Naive thymus-derived CD4-positive, alpha-beta T cell (primary cell): ENCODE data around the gene EPHB3. TPM values are rescaled to one million over a fixed set of nuclear protein-coding genes. Genes with fewer than 3 reads are reported as not detected.

ENCODE experiments used
- ATAC-seq: fragments of 150-1000 bp; cut with Tn5 transposase; 2 replicates; pipeline ENCODE4 v1.10.0; 2021; ENCODE audit warnings: mild to moderate bottlenecking, moderate library complexity
- CTCF ChIA-PET: fragments of 350-600 bp; sonication (Branson Sonifier 250); formaldehyde crosslinking; loops from one replicate; lab custom pipeline; 2021; ENCODE audit warnings: antibody characterized with exemption; lab: Charles Lee
- POLR2A ChIA-PET: fragments of 350-600 bp; sonication (Branson Sonifier 250); formaldehyde crosslinking; loops from one replicate; lab custom pipeline; 2021; ENCODE audit warnings: antibody characterized with exemption, inconsistent platforms; lab: Charles Lee
- DNase-seq, 9 donors: peaks; one replicate each; pipeline versions ENCODE4 v3.0.0 to v3.0.0-alpha.2; 2020 to 2022; ENCODE audit warnings: mixed read lengths in 1 of 9
- H3K27ac ChIP-seq: one replicate; pipeline ENCODE4 v1.7.0; 2013; ENCODE audit warnings: mild to moderate bottlenecking, low read depth, low read length, moderate library complexity
- H3K27me3 ChIP-seq, 2 donors: one replicate each; pipeline ENCODE4 v1.7.0; 2013; ENCODE audit warnings: low read length in 2 of 2, mild to moderate bottlenecking in 2 of 2, moderate library complexity in 2 of 2; ENCODE audit not compliant: control insufficient read depth in 2 of 2, insufficient read depth in 2 of 2
- H3K36me3 ChIP-seq, 3 experiments: 1 replicate in 2 of 3; 2 replicates in 1 of 3; pipeline ENCODE4 v1.7.0; 2013; ENCODE audit warnings: low read length in 3 of 3, mild to moderate bottlenecking in 3 of 3, moderate library complexity in 1 of 3; ENCODE audit not compliant: insufficient read depth in 3 of 3, control insufficient read depth in 2 of 3
- H3K4me1 ChIP-seq, 2 donors: one replicate each; pipeline ENCODE4 v1.7.0; 2013; ENCODE audit warnings: low read length in 2 of 2, mild to moderate bottlenecking in 2 of 2, moderate library complexity in 1 of 2; ENCODE audit not compliant: control insufficient read depth in 2 of 2, insufficient read depth in 2 of 2
- H3K4me3 ChIP-seq: 2 replicates; pipeline ENCODE4 v1.7.0; 2013; ENCODE audit warnings: mild to moderate bottlenecking, low read length
- H3K9me3 ChIP-seq, 3 experiments: 1 replicate in 2 of 3; 2 replicates in 1 of 3; pipeline ENCODE4 v1.7.0; 2013; ENCODE audit warnings: low read length in 3 of 3; ENCODE audit not compliant: control insufficient read depth in 2 of 3
- H3K27ac Mint-ChIP-seq, 9 donors: one replicate each; pipeline ENCODE4 v1.8.0; 2020 to 2022; ENCODE audit warnings: mixed read lengths in 9 of 9, mild to moderate bottlenecking in 8 of 9, moderate library complexity in 5 of 9, inconsistent platforms in 2 of 9
- H3K27me3 Mint-ChIP-seq, 5 donors: one replicate each; pipeline ENCODE4 v1.8.0; 2021 to 2022; ENCODE audit warnings: mixed read lengths in 5 of 5, mild to moderate bottlenecking in 1 of 5
- H3K36me3 Mint-ChIP-seq, 5 donors: one replicate each; pipeline ENCODE4 v1.8.0; 2020 to 2022; ENCODE audit warnings: mixed read lengths in 5 of 5, mild to moderate bottlenecking in 3 of 5, inconsistent platforms in 1 of 5
- H3K4me1 Mint-ChIP-seq, 7 donors: one replicate each; pipeline ENCODE4 v1.8.0; 2020 to 2022; ENCODE audit warnings: mixed read lengths in 7 of 7, mild to moderate bottlenecking in 3 of 7, inconsistent platforms in 1 of 7
- H3K4me3 Mint-ChIP-seq, 10 donors: one replicate each; pipeline ENCODE4 v1.8.0; 2020 to 2022; ENCODE audit warnings: mild to moderate bottlenecking in 10 of 10, mixed read lengths in 10 of 10, moderate library complexity in 6 of 10, inconsistent platforms in 2 of 10
- H3K9me3 Mint-ChIP-seq, 11 donors: one replicate each; pipeline ENCODE4 v1.8.0; 2020 to 2022; ENCODE audit warnings: mixed read lengths in 11 of 11, mild to moderate bottlenecking in 4 of 11, inconsistent platforms in 1 of 11, moderate library complexity in 1 of 11
- intact Hi-C, 2 donors: fragments of 100-400 bp; cut with micrococcal nuclease; formaldehyde crosslinking; loops; one replicate each; pipeline ENCODE4 v1.15.1; 2023
- polyA plus RNA-seq, 2 donors: library from polyadenylated mRNA; unstranded; fragments of 300-500 nt; fragmentation: Illumina TruSeq; gene quantifications; one replicate each; pipeline ENCODE4 v1.2.3, GENCODE V29; 2021
- total RNA-seq, 6 experiments: library from RNA in 5 of 6; stranded (reverse) in 5 of 6; gene quantifications; 1 replicate in 5 of 6; 2 replicates in 1 of 6; pipeline ENCODE4 v1.2.3 and lab custom pipeline; 2021 to 2026

The EPHB3 gene
- total and polyA plus RNA-seq, 7 experiments from 2014 or later: 0.04 to 0.49 (median 0.32) TPM

DNA sequence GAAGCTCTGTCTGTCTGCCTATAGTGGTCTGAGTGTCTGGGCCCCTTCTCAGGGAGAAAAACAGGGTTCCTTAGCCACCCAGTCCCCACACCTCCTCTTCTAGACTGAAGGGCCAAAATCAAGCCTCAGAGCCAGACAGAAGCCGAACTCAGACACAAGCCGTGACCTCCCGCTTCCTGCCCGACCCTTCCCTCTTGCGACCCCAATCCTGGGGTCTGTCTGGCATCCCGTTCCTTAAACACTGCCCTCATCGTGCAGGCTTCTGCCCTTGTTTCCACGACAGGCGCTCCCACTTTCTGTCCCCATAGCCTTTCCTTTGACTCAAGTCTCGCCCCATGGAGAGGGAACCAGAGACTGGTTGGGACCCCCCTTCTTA is 32.3 kb downstream of the EPHB3 start:
- no peaks in the 10 kb centered on the region for H3K9me3 ChIP-seq
- no peak overlapping the region for H3K27ac ChIP-seq
- Mint-ChIP-seq H3K27ac (no peak overlapping the region), H3K4me1 (no peaks in the 10 kb centered on the region), H3K36me3 (no peaks in the 10 kb centered on the region), H3K9me3 (no peaks in the 10 kb centered on the region), H3K27me3 (peaks cover 0 to 3% (median 0%) of the 10 kb centered on the region in 5 donors), H3K4me3 (no peak overlapping the region)
- H3K4me3 ChIP-seq: no peak overlapping the region
- intact Hi-C loops: no loop called here
- no peaks in the 10 kb centered on the region for H3K36me3 ChIP-seq
- ChIA-PET CTCF (interaction anchor here (0.6 kb wide), 1 partner anchor 115 kb away, joined by 3 read pairs; no protein-coding TSS in a partner anchor), POLR2A (no interaction called here)
- DNase-seq (no peak), ATAC-seq (no peak)
- H3K4me1 ChIP-seq: no peaks in the 10 kb centered on the region
- no peaks in the 10 kb centered on the region for H3K27me3 ChIP-seq

DNA sequence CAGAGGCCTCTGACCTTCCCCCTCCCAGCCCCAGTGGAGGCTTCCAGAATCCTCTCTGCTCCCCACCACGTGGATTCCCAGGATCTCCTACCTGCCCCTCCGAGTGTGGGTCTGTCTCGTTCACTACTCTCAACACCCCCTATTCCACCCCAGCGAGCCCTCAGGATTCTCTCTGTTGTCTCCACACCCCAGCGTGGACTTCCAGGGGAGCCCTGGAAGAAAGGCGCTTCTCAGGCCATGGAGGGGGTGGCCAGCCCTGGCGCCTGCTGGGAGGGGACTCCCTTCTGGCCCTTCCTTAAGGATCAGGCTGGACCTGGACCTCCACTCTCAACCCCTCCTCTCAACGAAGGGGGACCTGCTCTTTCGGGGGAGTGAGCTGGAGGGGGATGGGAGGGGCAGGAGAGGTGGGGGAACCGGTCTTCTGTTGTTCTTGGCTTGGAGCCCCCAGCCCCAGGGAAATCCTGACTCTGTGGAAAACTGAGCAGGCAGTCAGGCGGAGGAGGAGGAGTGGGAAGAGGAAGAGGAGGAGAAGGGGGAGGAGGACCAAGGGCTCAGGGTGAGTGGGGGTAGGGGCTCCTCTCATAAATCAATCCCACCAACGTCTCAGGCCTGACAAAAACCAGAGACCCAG is 32.9 kb downstream of the EPHB3 start:
- Histone ChIP-seq H3K9me3 (no peaks in the 10 kb centered on the region), H3K27me3 (no peaks in the 10 kb centered on the region), H3K36me3 (no peaks in the 10 kb centered on the region), H3K27ac (no peak overlapping the region), H3K4me3 (no peak overlapping the region), H3K4me1 (no peaks in the 10 kb centered on the region)
- no peak overlapping the region for H3K27ac Mint-ChIP-seq
- CTCF ChIA-PET: interaction anchor here (0.6 kb wide), 1 partner anchor 115 kb away, joined by 3 read pairs; no protein-coding TSS in a partner anchor
- H3K27me3 Mint-ChIP-seq: peaks cover 0 to 3% (median 0%) of the 10 kb centered on the region in 5 donors
- no peaks in the 10 kb centered on the region for H3K9me3 Mint-ChIP-seq
- POLR2A ChIA-PET: no interaction called here
- no peaks in the 10 kb centered on the region for H3K36me3 Mint-ChIP-seq
- no peaks in the 10 kb centered on the region for H3K4me1 Mint-ChIP-seq
- intact Hi-C loops: no loop called here
- DNase-seq: no peak
- no peak overlapping the region for H3K4me3 Mint-ChIP-seq
- no peak for ATAC-seq

DNA sequence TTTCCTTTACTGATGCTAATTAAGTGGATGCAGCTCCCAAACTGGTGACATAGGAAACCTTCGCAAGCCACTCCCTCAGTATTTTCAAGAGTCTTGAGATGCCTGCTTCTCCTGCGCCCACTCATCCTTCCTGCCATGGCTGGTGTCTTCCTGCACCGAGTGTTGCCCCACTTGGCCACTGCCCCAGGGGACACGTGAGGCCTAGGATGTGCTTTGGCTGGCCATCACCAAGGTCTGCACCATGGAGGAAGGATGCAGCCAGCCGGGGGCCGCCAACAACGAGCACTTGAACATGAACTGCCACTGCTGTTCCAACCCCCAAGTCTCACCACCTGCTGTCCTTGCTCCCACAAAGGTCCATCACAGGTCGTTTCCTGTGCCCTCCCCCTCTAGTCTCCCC is 34.1 kb downstream of the EPHB3 start:
- Mint-ChIP-seq H3K36me3 (no peaks in the 10 kb centered on the region), H3K27ac (no peak overlapping the region), H3K4me1 (peaks cover 0 to 5% (median 0%) of the 10 kb centered on the region in 7 donors), H3K4me3 (no peak overlapping the region), H3K9me3 (no peaks in the 10 kb centered on the region), H3K27me3 (peaks cover 2 to 10% (median 9%) of the 10 kb centered on the region in 5 donors)
- Histone ChIP-seq H3K27ac (no peak overlapping the region), H3K9me3 (no peaks in the 10 kb centered on the region), H3K4me1 (no peaks in the 10 kb centered on the region), H3K4me3 (no peak overlapping the region), H3K36me3 (no peaks in the 10 kb centered on the region), H3K27me3 (no peaks in the 10 kb centered on the region)
- no peak for ATAC-seq
- intact Hi-C loops: no loop called here
- POLR2A ChIA-PET: no interaction called here
- DNase-seq: no peak
- CTCF ChIA-PET: no interaction called here

DNA sequence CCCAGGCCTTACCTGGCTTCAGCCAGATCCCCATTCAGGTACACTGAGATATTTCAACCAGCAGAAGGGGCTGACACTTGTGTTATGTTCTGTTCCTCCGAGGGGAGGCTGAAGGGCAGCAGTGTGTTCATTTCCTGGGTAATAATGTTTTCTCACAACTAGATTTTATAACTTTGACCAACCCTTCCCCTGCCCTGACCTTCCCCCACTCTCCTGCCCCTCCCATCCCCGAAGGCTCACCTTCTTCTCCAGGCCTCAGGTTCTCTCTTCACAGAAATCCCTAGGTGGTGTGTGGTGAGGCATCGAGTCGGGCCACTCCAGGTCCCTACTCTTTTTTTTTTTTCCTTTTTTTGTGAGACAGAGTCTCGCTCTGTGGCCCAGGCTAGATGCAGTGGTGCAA is 34.6 kb downstream of the EPHB3 start:
- no peak overlapping the region for H3K27ac Mint-ChIP-seq
- Histone ChIP-seq H3K27me3 (no peaks in the 10 kb centered on the region), H3K4me1 (no peaks in the 10 kb centered on the region), H3K27ac (no peak overlapping the region), H3K9me3 (no peaks in the 10 kb centered on the region), H3K4me3 (no peak overlapping the region), H3K36me3 (no peaks in the 10 kb centered on the region)
- intact Hi-C loops: no loop called here
- peaks cover 0 to 10% (median 0%) of the 10 kb centered on the region in 7 donors for H3K4me1 Mint-ChIP-seq
- ATAC-seq (no peak), DNase-seq (no peak)
- H3K9me3 Mint-ChIP-seq: no peaks in the 10 kb centered on the region
- ChIA-PET CTCF (no interaction called here), POLR2A (no interaction called here)
- no peak overlapping the region for H3K4me3 Mint-ChIP-seq
- H3K36me3 Mint-ChIP-seq: no peaks in the 10 kb centered on the region
- peaks cover 6 to 15% (median 13%) of the 10 kb centered on the region in 5 donors for H3K27me3 Mint-ChIP-seq

GRCh38 chr3:184596886-184597575 is 35.4 kb downstream of the EPHB3 start:
- Mint-ChIP-seq H3K4me1 (peaks cover 0 to 13% (median under 1%) of the 10 kb centered on the region in 7 donors), H3K27me3 (peaks cover 7 to 18% (median 14%) of the 10 kb centered on the region in 5 donors), H3K4me3 (no peak overlapping the region), H3K36me3 (no peaks in the 10 kb centered on the region), H3K9me3 (no peaks in the 10 kb centered on the region), H3K27ac (no peak overlapping the region)
- no peak for ATAC-seq
- peaks cover 0 to 1% of the 10 kb centered on the region in 2 donors for H3K27me3 ChIP-seq
- ChIA-PET CTCF (no interaction called here), POLR2A (no interaction called here)
- no peak for DNase-seq
- intact Hi-C loops: no loop called here
- H3K4me1 ChIP-seq: peaks cover 0 to under 1% of the 10 kb centered on the region in 2 donors
- no peak overlapping the region for H3K27ac ChIP-seq
- H3K9me3 ChIP-seq: no peaks in the 10 kb centered on the region
- H3K4me3 ChIP-seq: no peak overlapping the region
- H3K36me3 ChIP-seq: no peaks in the 10 kb centered on the region

GRCh38 chr3:184597829-184598573 is 36.4 kb downstream of the EPHB3 start:
- H3K4me3 ChIP-seq: no peak overlapping the region
- H3K27ac ChIP-seq: no peak overlapping the region
- intact Hi-C loops: no loop called here
- H3K9me3 ChIP-seq: no peaks in the 10 kb centered on the region
- Mint-ChIP-seq H3K4me1 (peaks cover 3 to 22% (median 10%) of the 10 kb centered on the region in 7 donors), H3K9me3 (no peaks in the 10 kb centered on the region), H3K36me3 (peaks cover 0 to under 1% (median 0%) of the 10 kb centered on the region in 5 donors), H3K27ac (no peak overlapping the region), H3K27me3 (peaks cover 16 to 28% (median 23%) of the 10 kb centered on the region in 5 donors), H3K4me3 (no peak overlapping the region)
- no peak for DNase-seq
- ATAC-seq: no peak
- POLR2A ChIA-PET: no interaction called here
- H3K4me1 ChIP-seq: peaks cover 0 to 7% of the 10 kb centered on the region in 2 donors
- no peaks in the 10 kb centered on the region for H3K36me3 ChIP-seq
- CTCF ChIA-PET: no interaction called here
- peaks cover 4 to 11% of the 10 kb centered on the region in 2 donors for H3K27me3 ChIP-seq
